ENCODE data around the gene BCL11B.

The BCL11B gene

GRCh38 chr14:99173506-99173905 is 98.5 kb downstream of the BCL11B start:
- ATAC-seq (ENCODE audit: low read depth), result no peak
- no peak for DNase-seq (ENCODE audit: low spot score in 2 of 2)
- Mint-ChIP-seq H3K9me3 (no peaks in the 10 kb centered on the region), H3K36me3 (no peaks in the 10 kb centered on the region), H3K27me3 (no peaks in the 10 kb centered on the region), H3K4me3 (no peak overlapping the region), H3K27ac (no peak overlapping the region), H3K4me1 (no peaks in the 10 kb centered on the region)

DNA sequence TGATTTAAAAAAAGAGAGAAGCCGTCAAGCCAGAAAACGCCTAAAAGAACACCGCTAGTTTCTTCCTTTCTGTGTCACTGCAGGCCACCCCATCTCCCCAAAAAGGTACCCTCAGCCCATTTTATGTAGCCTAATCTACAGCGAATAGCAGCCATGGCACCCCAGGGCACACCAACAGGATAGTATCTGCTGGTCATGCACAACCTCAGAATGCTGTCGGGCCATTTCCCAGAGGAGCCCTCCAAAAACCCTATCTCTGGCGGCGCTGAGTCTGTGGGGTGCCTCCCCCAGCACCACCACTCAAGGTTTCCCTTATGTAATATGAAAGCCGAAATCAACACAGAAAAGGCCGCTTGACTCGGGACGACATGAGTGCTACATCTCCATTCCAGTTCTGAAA is 98.9 kb downstream of the BCL11B start:
- Mint-ChIP-seq H3K27ac (no peak overlapping the region), H3K36me3 (no peaks in the 10 kb centered on the region), H3K27me3 (no peaks in the 10 kb centered on the region)

DNA sequence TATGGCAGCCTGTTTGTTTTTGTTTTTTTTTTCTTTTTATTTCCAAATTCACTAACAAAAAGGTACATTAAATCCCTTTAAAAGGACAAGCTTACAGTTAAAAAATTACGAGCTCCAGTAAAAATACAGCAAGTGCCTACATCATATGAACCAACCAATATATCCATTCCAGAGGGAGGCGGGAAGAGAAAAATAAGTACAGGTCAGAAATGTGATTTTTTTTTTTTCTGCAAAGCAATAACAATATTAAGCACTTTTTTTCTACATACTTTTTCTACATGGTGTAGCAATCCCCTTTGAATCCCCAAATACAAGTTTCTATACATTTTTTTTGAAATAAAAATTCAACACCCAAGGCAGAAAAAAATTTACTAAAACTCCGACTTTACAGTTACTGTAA is 100.6 kb downstream of the BCL11B start:
- Mint-ChIP-seq H3K9me3 (no peaks in the 10 kb centered on the region), H3K27ac (no peak overlapping the region), H3K4me1 (no peaks in the 10 kb centered on the region), H3K36me3 (no peaks in the 10 kb centered on the region), H3K27me3 (no peaks in the 10 kb centered on the region), H3K4me3 (no peak overlapping the region)
- DNase-seq (ENCODE audit: low spot score in 2 of 2), result no peak
- ATAC-seq (ENCODE audit: low read depth), result no peak

More for the DNA sequence above, 98.9 kb downstream of the BCL11B start:
- Mint-ChIP-seq H3K4me1 (no peaks in the 10 kb centered on the region), H3K9me3 (no peaks in the 10 kb centered on the region), H3K4me3 (no peak overlapping the region)
- DNase-seq (ENCODE audit: low spot score in 2 of 2) (no peak), ATAC-seq (ENCODE audit: low read depth) (no peak)

GRCh38 chr14:99169776-99170356 is 102.1 kb downstream of the BCL11B start:
- H3K9me3 Mint-ChIP-seq, result no peaks in the 10 kb centered on the region
- no peak for ATAC-seq (ENCODE audit: low read depth)
- no peak overlapping the region for H3K27ac Mint-ChIP-seq
- H3K4me3 Mint-ChIP-seq, result no peak overlapping the region
- no peak for DNase-seq (ENCODE audit: low spot score in 2 of 2)
- no peaks in the 10 kb centered on the region for H3K27me3 Mint-ChIP-seq
- no peaks in the 10 kb centered on the region for H3K4me1 Mint-ChIP-seq
- H3K36me3 Mint-ChIP-seq, result no peaks in the 10 kb centered on the region

DNA sequence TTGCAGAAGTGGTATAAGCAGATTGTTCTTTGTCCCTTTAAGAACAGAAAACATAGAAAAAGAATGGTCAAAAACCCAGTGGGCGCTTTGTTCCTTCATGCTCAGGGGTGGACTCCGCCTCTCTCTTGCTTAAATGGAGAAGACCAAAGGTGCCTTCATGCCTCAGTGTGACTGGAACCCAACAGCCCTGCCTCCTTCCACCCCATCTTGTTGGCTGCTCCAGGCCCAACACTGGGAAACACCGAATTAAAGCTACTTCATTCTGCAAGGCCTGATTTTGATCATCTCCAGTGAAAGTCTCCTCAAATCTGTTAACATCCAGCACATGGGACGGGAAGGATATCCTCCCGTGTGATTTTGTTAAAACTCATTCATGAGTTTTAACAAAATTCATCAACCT is 103.7 kb downstream of the BCL11B start:
- Mint-ChIP-seq H3K36me3 (no peaks in the 10 kb centered on the region), H3K27me3 (no peaks in the 10 kb centered on the region), H3K27ac (no peak overlapping the region), H3K4me3 (no peak overlapping the region), H3K9me3 (peaks cover 5% of the 10 kb centered on the region), H3K4me1 (no peaks in the 10 kb centered on the region)
- ATAC-seq (ENCODE audit: low read depth) (no peak), DNase-seq (ENCODE audit: low spot score in 2 of 2) (no peak)

DNA sequence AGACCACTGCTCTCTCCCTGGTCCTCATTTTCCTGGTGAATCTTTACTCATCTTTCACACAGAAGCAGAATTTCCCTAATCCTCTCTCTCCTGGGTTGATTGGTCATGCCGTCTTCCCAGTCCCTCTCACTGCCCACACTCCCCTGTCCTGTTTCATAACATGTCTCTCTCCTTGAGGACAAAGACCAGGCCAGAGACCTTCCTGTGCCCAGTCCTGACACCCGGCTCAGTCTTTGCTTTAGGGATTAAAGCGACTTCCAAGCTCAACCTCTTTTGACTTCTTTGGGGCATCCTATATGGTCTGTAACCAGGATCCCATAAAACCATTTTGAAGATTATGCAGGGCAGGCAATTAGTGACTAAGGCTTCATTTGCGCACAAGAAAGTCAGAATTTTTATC is 105.5 kb downstream of the BCL11B start:
- Mint-ChIP-seq H3K27me3 (no peaks in the 10 kb centered on the region), H3K36me3 (no peaks in the 10 kb centered on the region), H3K4me1 (no peaks in the 10 kb centered on the region), H3K9me3 (peaks cover 7% of the 10 kb centered on the region), H3K4me3 (no peak overlapping the region), H3K27ac (no peak overlapping the region)
- DNase-seq (ENCODE audit: low spot score in 2 of 2), result no peak
- ATAC-seq (ENCODE audit: low read depth), result no peak

GRCh38 chr14:99164712-99165111 is 107.3 kb downstream of the BCL11B start:
- DNase-seq (ENCODE audit: low spot score in 2 of 2) (no peak), ATAC-seq (ENCODE audit: low read depth) (no peak)
- H3K27me3 Mint-ChIP-seq, result no peaks in the 10 kb centered on the region
- no peak overlapping the region for H3K4me3 Mint-ChIP-seq
- peaks cover 9% of the 10 kb centered on the region for H3K9me3 Mint-ChIP-seq
- H3K36me3 Mint-ChIP-seq, result no peaks in the 10 kb centered on the region
- no peaks in the 10 kb centered on the region for H3K4me1 Mint-ChIP-seq
- no peak overlapping the region for H3K27ac Mint-ChIP-seq

- Mint-ChIP-seq H3K36me3 (no peaks in the 10 kb centered on the region), H3K27me3 (no peaks in the 10 kb centered on the region), H3K9me3 (peaks cover 10% of the 10 kb centered on the region), H3K4me1 (no peaks in the 10 kb centered on the region), H3K27ac (no peak overlapping the region), H3K4me3 (no peak overlapping the region)
- ATAC-seq (ENCODE audit: low read depth) (no peak), DNase-seq (ENCODE audit: low spot score in 2 of 2) (no peak)
Observed at GRCh38 chr14:99163446-99163845, 108.6 kb downstream of the BCL11B start.

DNA sequence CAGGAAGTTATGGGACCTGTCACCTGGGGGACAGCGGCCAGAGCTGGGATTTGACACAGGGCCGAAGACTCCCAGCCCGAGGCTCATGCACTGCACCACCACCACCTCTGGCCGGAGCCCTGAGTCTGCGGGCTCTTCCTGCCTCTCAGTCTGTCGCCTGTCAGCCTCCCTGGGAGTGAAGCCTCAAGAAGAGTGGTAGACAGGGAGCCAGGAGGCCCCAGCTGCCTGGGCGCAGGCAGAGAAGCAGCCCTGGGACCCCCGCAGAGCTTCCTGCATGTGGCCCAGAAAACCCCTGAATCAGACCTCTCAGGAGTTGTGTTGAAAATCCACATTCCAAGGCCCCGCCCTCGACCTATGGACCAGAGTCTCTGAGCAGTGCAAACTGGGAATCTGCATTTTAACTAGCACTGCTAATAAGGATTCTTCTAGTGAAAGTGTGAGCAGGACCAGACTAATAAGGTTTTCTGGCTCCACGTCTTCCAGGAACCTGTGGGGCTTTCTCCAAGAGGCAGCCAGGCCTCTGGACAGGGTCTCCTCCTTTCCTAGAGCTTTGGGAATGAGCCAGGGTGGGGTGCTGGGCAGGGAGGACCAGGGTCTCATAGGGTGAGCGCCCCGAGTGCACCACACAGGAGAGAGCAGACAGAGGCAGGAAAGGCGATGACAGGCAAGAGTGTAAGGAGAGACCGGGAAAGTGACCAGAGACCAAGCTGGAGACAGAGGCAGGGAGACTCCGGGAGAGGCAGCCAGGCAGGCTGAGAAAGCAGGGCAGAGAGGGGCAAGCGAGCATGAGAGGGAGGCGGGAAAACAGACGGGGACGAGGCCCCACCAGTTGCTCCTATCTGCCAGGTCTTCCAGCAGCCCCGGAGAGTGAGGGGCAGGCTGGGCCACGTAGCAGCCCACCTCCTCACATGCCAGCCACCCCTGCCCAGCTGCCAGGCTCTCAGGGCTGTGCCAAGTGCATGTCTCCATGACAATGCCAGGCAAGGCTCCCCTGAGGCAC is 112.4 kb downstream of the BCL11B start:
- Mint-ChIP-seq H3K4me1 (no peaks in the 10 kb centered on the region), H3K4me3 (no peak overlapping the region), H3K27ac (no peak overlapping the region), H3K9me3 (peaks cover 10% of the 10 kb centered on the region), H3K36me3 (no peaks in the 10 kb centered on the region), H3K27me3 (peaks cover 2% of the 10 kb centered on the region)
- ATAC-seq (ENCODE audit: low read depth) (no peak), DNase-seq (ENCODE audit: low spot score in 2 of 2) (no peak)

GRCh38 chr14:99158646-99159165 is 113.3 kb downstream of the BCL11B start:
- Mint-ChIP-seq H3K4me3 (no peak overlapping the region), H3K36me3 (no peaks in the 10 kb centered on the region), H3K4me1 (no peaks in the 10 kb centered on the region), H3K9me3 (peaks cover 7% of the 10 kb centered on the region), H3K27me3 (peaks cover 2% of the 10 kb centered on the region), H3K27ac (no peak overlapping the region)
- ATAC-seq (ENCODE audit: low read depth) (no peak), DNase-seq (ENCODE audit: low spot score in 2 of 2) (no peak)

DNA sequence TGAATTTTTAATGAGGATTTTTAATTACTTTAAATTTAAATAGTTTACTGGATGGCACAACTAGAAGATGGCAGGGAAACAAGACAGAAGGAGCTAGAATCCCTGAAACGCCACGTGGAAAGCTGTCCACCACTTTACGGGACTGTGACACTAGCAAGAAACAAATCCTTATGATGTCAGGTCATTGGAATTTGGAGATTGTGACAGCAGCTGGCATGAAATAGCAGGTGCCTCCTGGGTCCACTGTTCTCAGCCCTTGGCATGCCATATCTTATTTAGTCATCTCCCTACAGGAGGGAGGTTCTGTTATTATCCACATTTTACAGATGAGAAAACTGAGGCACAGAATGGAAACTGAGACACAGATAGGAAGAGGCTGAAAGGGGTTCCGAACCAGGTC is 113.8 kb downstream of the BCL11B start:
- DNase-seq (ENCODE audit: low spot score in 2 of 2) (no peak), ATAC-seq (ENCODE audit: low read depth) (no peak)
- H3K27me3 Mint-ChIP-seq, result peaks cover 2% of the 10 kb centered on the region
- no peaks in the 10 kb centered on the region for H3K4me1 Mint-ChIP-seq
- H3K36me3 Mint-ChIP-seq, result no peaks in the 10 kb centered on the region
- peaks cover 2% of the 10 kb centered on the region for H3K9me3 Mint-ChIP-seq
- no peak overlapping the region for H3K27ac Mint-ChIP-seq
- H3K4me3 Mint-ChIP-seq, result no peak overlapping the region

- Mint-ChIP-seq H3K4me1 (no peaks in the 10 kb centered on the region), H3K27me3 (peaks cover 2% of the 10 kb centered on the region), H3K27ac (no peak overlapping the region), H3K36me3 (no peaks in the 10 kb centered on the region), H3K9me3 (peaks cover 2% of the 10 kb centered on the region), H3K4me3 (no peak overlapping the region)
- no peak for ATAC-seq (ENCODE audit: low read depth)
- no peak for DNase-seq (ENCODE audit: low spot score in 2 of 2)
Observed at GRCh38 chr14:99157676-99158075, 114.3 kb downstream of the BCL11B start.

GRCh38 chr14:99157246-99157645 is 114.8 kb downstream of the BCL11B start:
- no peak overlapping the region for H3K4me3 Mint-ChIP-seq
- DNase-seq (ENCODE audit: low spot score in 2 of 2) (no peak), ATAC-seq (ENCODE audit: low read depth) (no peak)
- peaks cover 2% of the 10 kb centered on the region for H3K27me3 Mint-ChIP-seq
- H3K4me1 Mint-ChIP-seq, result no peaks in the 10 kb centered on the region
- no peaks in the 10 kb centered on the region for H3K36me3 Mint-ChIP-seq
- peaks cover 2% of the 10 kb centered on the region for H3K9me3 Mint-ChIP-seq
- H3K27ac Mint-ChIP-seq, result no peak overlapping the region

DNA sequence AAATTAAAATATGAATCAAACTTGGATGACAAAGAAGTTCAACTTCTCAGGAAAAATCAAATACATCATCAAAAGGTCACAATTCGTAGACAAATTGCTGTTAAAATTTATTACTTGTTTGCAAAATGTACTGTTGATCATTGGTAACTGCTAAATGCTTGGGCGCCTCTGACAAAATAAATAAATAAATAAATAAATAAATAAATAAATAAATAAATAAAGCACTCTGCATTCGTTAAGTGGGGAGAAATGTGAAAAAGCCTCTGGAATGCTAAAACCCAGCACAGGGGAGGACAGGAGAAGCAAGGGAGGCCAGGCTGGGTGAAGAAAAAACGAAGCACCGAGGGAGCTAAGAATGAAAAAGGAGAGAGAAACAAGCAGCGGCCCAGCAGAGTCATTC is 115.2 kb downstream of the BCL11B start:
- no peak for ATAC-seq (ENCODE audit: low read depth)
- Mint-ChIP-seq H3K9me3 (peaks cover 2% of the 10 kb centered on the region), H3K4me3 (no peak overlapping the region), H3K36me3 (no peaks in the 10 kb centered on the region), H3K27me3 (peaks cover 2% of the 10 kb centered on the region), H3K27ac (no peak overlapping the region), H3K4me1 (no peaks in the 10 kb centered on the region)
- DNase-seq (ENCODE audit: low spot score in 2 of 2), result no peak

All from memory B cell (primary cell).